NCI-H1930 (cell line): ENCODE data around the gene MYH4.
A peak's percentile ranks its signal among the peaks of the same experiment; 100 is the strongest.

Source experiments
- DNase-seq, 2 experiments: peaks; one replicate each; lab custom pipeline; 2025; lab: John Stamatoyannopoulos, UW

MYH4 gene

DNA sequence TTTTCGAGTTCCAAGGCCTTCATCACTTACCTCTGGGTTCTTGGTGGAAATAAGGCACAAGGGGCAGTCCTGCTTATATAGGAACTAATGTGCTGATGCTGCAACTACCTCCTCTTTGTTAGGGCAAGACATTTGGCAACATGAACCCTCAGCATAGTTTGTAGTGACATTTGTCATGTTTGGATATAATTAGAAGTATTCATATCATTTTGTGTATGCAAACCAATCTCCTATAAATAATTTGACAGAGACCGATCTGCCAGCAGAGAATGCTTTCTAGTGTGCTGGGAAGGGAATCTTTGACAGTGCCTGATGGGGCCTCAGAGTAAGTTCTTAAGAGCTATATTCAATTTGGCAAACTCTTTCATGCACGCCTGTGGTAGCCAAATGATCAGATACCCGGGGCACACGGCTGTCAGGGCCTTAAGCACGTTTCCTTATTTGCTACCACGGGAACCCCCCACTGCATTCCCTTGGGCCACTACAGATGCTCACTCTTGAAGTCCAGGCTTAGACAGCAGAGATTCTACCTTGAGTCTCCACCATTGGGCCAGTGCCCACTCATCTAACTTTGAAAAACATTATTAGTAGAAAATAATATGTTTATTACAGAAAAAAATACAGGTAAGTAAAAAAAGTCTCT is 47.3 kb downstream of the MYH4 start, which contains the start of gene MYH8:
MYH8 (minus strand) TSS at position 51 of the 643 bp plus-strand sequence. CDS start 1,723 bp downstream, outside the sequence.
- peak in 1 of 2 experiments; percentile 5 for DNase-seq

- no peak for DNase-seq
These were observed 48.1 kb downstream of the MYH4 start for GRCh38 chr17:10421211-10421610.

DNA sequence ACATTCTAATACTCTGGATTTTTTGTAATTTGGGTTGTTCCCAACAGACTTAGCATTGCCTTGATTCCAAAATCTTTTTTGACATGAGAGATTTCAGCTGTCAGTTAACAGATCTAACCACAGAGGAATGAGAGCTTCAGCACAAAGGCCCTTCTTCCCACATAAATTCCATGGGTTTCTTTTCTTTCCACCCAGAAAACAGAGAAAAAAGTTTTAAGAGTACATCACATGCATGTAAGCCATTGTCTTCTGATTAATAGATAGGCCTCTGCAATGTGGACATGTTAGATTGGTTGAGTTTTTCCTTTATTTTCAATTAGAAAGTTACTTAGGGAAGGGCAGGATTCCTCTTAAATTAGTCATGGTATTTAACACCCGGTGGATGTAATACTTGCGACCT is 48.5 kb downstream of the MYH4 start:
- no peak for DNase-seq

GRCh38 chr17:10417431-10417830 is 51.9 kb downstream of the MYH4 start:
- DNase-seq, result peak; percentile 77 to 89

DNA sequence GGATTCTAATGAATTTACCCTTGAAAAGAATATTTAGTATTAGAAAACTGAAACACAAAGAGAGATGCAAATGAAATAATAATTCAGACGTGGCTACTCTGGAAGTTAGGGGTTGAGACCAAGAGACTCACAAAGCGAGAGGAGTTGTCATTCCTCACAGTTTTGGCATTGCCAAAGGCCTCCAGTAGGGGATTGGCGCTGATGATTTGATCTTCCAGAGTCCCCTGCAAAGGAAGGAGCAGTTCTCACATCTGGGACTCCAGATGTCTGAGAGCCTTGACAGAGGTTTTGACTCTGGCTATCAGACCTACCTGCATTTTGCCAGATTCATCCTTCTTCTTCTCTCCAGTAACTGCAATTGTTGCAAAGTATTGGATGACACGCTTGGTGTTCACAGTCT is 54.2 kb downstream of the MYH4 start:
- DNase-seq, result no peak

- no peak for DNase-seq
These were observed 65.8 kb downstream of the MYH4 start for GRCh38 chr17:10403589-10403988.

DNA sequence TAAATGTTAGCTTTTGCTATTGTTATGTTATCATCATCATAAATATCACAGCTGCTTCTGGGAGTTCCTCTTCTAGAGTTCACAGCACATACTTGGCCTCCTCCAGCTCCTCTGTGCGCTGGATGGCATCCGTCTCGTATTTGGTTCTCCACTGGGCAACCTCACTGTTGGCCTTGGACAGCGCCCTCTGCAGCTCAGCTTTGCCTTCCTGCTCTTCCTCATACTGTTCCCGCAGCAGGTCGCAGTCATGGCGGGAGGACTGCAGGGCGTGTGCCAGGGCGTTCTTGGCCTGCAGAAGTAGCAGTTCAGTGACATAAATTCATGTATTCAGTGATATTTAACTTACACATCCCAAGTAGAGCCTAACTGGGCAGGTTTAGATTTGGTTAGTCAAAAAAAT is 71.0 kb downstream of the MYH4 start:
- DNase-seq, result no peak

- no peak for DNase-seq
These were observed 72.7 kb downstream of the MYH4 start for GRCh38 chr17:10396524-10397163.

DNA sequence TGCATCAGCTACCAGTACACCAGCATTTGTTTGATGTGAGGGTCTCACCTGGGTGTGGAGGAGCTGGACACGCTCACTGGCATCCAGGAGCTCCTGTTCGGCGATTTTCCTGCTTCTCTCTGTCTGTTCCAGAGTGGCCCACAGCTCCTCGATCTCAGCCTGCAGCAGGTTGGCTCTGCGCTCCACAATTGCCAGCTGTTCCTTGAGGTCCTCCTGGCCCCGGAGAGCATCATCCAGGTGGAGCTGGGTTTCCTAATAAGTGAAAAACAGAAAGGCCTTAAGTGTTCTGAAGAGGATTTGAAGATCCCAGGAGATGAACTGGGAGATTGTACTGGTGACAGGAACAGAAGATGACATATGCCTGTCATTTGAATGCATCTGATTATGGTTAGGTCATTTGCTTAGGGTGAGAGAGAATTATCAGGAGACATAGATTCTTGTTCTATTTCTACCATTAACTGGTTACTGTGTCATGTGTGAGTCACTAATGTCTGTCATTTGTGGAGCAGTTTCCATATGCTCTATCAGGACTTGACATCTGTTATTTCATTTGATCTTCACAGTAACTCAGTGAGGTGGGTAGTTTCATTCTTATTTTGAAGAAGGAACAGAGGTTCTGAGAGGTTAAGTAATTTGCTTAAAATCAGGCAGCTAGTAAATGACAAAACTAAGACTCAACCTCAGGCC is 75.0 kb downstream of the MYH4 start:
- no peak for DNase-seq
